PC-3 (cell line): Measurements from ENCODE around the gene NOL9. TPM values are rescaled to one million over a fixed set of nuclear protein-coding genes. Genes with fewer than 3 reads are reported as not detected.

Experiments used
- ATAC-seq: fragments of 200-7000 bp; cut with Tn5 transposase; 2 replicates; pipeline ENCODE4 v1.9.1; 2020; ENCODE audit warnings: mild to moderate bottlenecking, moderate library complexity
- BruUV-seq: library from RNA; stranded (reverse); fragments of 400-500 nt; replicated peaks from 2 replicates; lab custom pipeline; 2021; lab: Mats Ljungman, UMichigan
- CTCF ChIA-PET: fragments of 300-600 bp; sonication (Branson Sonifier 250); formaldehyde crosslinking; loops from one replicate; lab custom pipeline; 2022; ENCODE audit warnings: antibody characterized with exemption; lab: Charles Lee
- POLR2A ChIA-PET: fragments of 300-600 bp; sonication (Branson Sonifier 250); formaldehyde crosslinking; loops from one replicate; lab custom pipeline; 2022; ENCODE audit warnings: antibody characterized with exemption; ENCODE audit not compliant: unreplicated experiment; lab: Charles Lee
- DNase-seq: peaks from one replicate; pipeline ENCODE4 v3.0.0-alpha.2; 2015
- H2AFZ ChIP-seq: fragments of 300-600 bp; sonication (generic); 2 replicates; pipeline ENCODE4 v1.6.0; 2016; ENCODE audit warnings: antibody characterized with exemption, low read length
- H3F3A ChIP-seq: fragments of 300-600 bp; sonication (generic); one replicate; pipeline ENCODE4 v1.6.0; 2017; ENCODE audit warnings: antibody characterized with exemption, low read length, control low read depth, mild to moderate bottlenecking; ENCODE audit not compliant: unreplicated experiment
- H3K27ac ChIP-seq: fragments of 300-600 bp; sonication (generic); 2 replicates; pipeline ENCODE4 v1.5.1; 2016; ENCODE audit warnings: mild to moderate bottlenecking, low read length
- H3K27me3 ChIP-seq: fragments of 300-600 bp; sonication (generic); 2 replicates; pipeline ENCODE4 v1.6.1; 2016; ENCODE audit warnings: low read length, mixed read lengths
- H3K36me3 ChIP-seq: fragments of 300-600 bp; sonication (generic); 2 replicates; pipeline ENCODE4 v1.6.1; 2016; ENCODE audit warnings: low read depth, mixed run types, low read length, mixed read lengths
- H3K4me1 ChIP-seq: fragments of 300-600 bp; sonication (generic); 2 replicates; pipeline ENCODE4 v1.5.1; 2016; ENCODE audit warnings: low read length; ENCODE audit not compliant: insufficient read depth
- H3K4me2 ChIP-seq: fragments of 300-600 bp; sonication (generic); 2 replicates; pipeline ENCODE4 v1.6.0; 2016; ENCODE audit warnings: low read length
- H3K4me3 ChIP-seq: fragments of 300-600 bp; sonication (generic); 2 replicates; pipeline ENCODE4 v1.5.1; 2016; ENCODE audit warnings: mild to moderate bottlenecking, low read length, mixed read lengths
- H3K79me2 ChIP-seq: fragments of 300-600 bp; sonication (generic); 2 replicates; pipeline ENCODE4 v1.6.1; 2017; ENCODE audit warnings: low read length, mixed read lengths
- H3K9ac ChIP-seq: fragments of 300-600 bp; sonication (generic); 2 replicates; pipeline ENCODE4 v1.6.0; 2016; ENCODE audit warnings: mild to moderate bottlenecking, low read length
- H3K9me2 ChIP-seq: fragments of 300-600 bp; sonication (generic); replicated peaks from 2 replicates; pipeline ENCODE4 v1.6.1; 2016; ENCODE audit warnings: mixed run types, low read length, mixed read lengths
- H3K9me3 ChIP-seq: fragments of 300-600 bp; sonication (generic); 2 replicates; pipeline ENCODE4 v1.6.1; 2016; ENCODE audit warnings: low read length, mixed read lengths
- H4K20me1 ChIP-seq: fragments of 300-600 bp; sonication (generic); 2 replicates; pipeline ENCODE4 v1.6.1; 2016; ENCODE audit warnings: low read length, mixed read lengths
- CTCF ChIP-seq: fragments of 300-600 bp; sonication (generic); conservative IDR thresholded peaks from 2 replicates; pipeline ENCODE4 v1.5.1; 2017; ENCODE audit warnings: antibody characterized with exemption, low read depth, mild to moderate bottlenecking, low read length
- EZH2 ChIP-seq: fragments of 300-600 bp; sonication (generic); IDR thresholded peaks from one replicate; pipeline ENCODE4 v1.6.1; 2017; ENCODE audit warnings: antibody characterized with exemption, mild to moderate bottlenecking, low read length; ENCODE audit not compliant: unreplicated experiment
- EZH2phosphoT487 ChIP-seq: fragments of 300-600 bp; sonication (generic); IDR thresholded peaks from 2 replicates; pipeline ENCODE4 v1.6.1; 2018; ENCODE audit warnings: mild to moderate bottlenecking, antibody characterized with exemption, low read length, borderline replicate concordance
- intact Hi-C: fragments of 100-400 bp; cut with micrococcal nuclease; formaldehyde crosslinking; loops from 2 replicates; pipeline ENCODE4 v1.9.0; 2023
- total RNA-seq: library from RNA; depleted of rRNA; stranded (reverse); fragments of >200 nt; gene quantifications from 2 replicates; pipeline ENCODE4 v1.2.3, GENCODE V29; 2014

Gene NOL9
- total RNA-seq, 1 experiment from 2014 or later, result 79.1 TPM

- Histone ChIP-seq H3K9me3 (no peaks in the 10 kb centered on the region), H3F3A (peaks cover 7% of the 10 kb centered on the region), H3K27ac (peak overlapping the region; percentile 97), H3K4me3 (peak overlapping the region; percentile 89; the same call in 1 of the 2 replicates), H3K27me3 (no peaks in the 10 kb centered on the region), H3K4me1 (peaks cover 52% of the 10 kb centered on the region), H3K4me2 (peak overlapping the region; percentile 96), H3K9me2 (no peaks in the 10 kb centered on the region), H2AFZ (no peak overlapping the region), H4K20me1 (no peaks in the 10 kb centered on the region), H3K9ac (peak overlapping the region; percentile 93), H3K79me2 (peaks cover 29% of the 10 kb centered on the region), H3K36me3 (no peaks in the 10 kb centered on the region)
- TF ChIP-seq EZH2phosphoT487, result no peak
- DNase-seq (no peak), ATAC-seq (peak; percentile 0)
- intact Hi-C loops, result loop anchor here (1.0 kb wide), 2 partner anchors 31 to 109 kb away; no protein-coding TSS in a partner anchor
- no TSS peak for BruUV-seq
- ChIA-PET POLR2A (interaction anchor here (0.5 to 0.6 kb wide), 5 partner anchors 16 to 112 kb away, joined by 3 to 15 read pairs (median 3); no protein-coding TSS in a partner anchor), CTCF (interaction anchor here (0.5 to 0.6 kb wide), 2 partner anchors 32 to 154 kb away, joined by 3 to 19 read pairs; no protein-coding TSS in a partner anchor)
Measured at GRCh38 chr1:6491966-6492365, 62.3 kb downstream of the NOL9 start.

GRCh38 chr1:6491480-6491962 is 62.8 kb downstream of the NOL9 start, which contains the start of gene PLEKHG5:
Gene PLEKHG5 (minus strand): TSS chr1:6491667. CDS start chr1:6477571, 14,096 bp downstream.
- Histone ChIP-seq H3K36me3 (no peaks in the 10 kb centered on the region), H3K27ac (peak within 1 kb of the TSS; percentile 97), H3K79me2 (peaks cover 26% of the 10 kb centered on the region), H3K9me3 (no peaks in the 10 kb centered on the region), H4K20me1 (no peaks in the 10 kb centered on the region), H3K4me1 (peaks cover 52% of the 10 kb centered on the region), H3K27me3 (no peaks in the 10 kb centered on the region), H3F3A (peaks cover 7% of the 10 kb centered on the region), H3K9me2 (no peaks in the 10 kb centered on the region), H3K4me3 (peak within 1 kb of the TSS; percentile 89), H3K9ac (peak within 1 kb of the TSS; percentile 93), H3K4me2 (peak within 1 kb of the TSS; percentile 96), H2AFZ (peak within 1 kb of the TSS; percentile 78)
- CTCF ChIA-PET, result interaction anchor here (0.6 kb wide), 1 partner anchor 154 kb away, joined by 19 read pairs; no protein-coding TSS in a partner anchor
- intact Hi-C loops, result loop anchor here (1.0 kb wide), 2 partner anchors 32 to 110 kb away; no protein-coding TSS in a partner anchor
- ATAC-seq (peak; percentile 63), DNase-seq (peak; percentile 99)
- POLR2A ChIA-PET, result interaction anchor here (0.5 to 0.6 kb wide), 5 partner anchors 16 to 113 kb away, joined by 3 to 15 read pairs (median 3); no protein-coding TSS in a partner anchor
- BruUV-seq, result no TSS peak
- TF ChIP-seq CTCF, result no peak
- no peak for TF ChIP-seq EZH2
- no peak for TF ChIP-seq EZH2phosphoT487

- intact Hi-C loops, result loop anchor here (1.0 kb wide), 2 partner anchors 32 to 110 kb away; no protein-coding TSS in a partner anchor
- peak; percentile 1 for ATAC-seq
- H3K9me2 ChIP-seq, result no peaks in the 10 kb centered on the region
- H3K27me3 ChIP-seq, result no peaks in the 10 kb centered on the region
- ChIA-PET POLR2A (interaction anchor here (0.7 kb wide), 1 partner anchor 65 kb away, joined by 3 read pairs; no protein-coding TSS in a partner anchor), CTCF (interaction anchor here (0.7 kb wide), 2 partner anchors 40 to 441 kb away, joined by 3 to 5 read pairs; no protein-coding TSS in a partner anchor)
- TF ChIP-seq EZH2 (no peak), CTCF (no peak), EZH2phosphoT487 (no peak)
- peak overlapping the region; percentile 97 for H3K27ac ChIP-seq
- no peaks in the 10 kb centered on the region for H3K9me3 ChIP-seq
- no peaks in the 10 kb centered on the region for H4K20me1 ChIP-seq
- peak overlapping the region; percentile 96 for H3K4me2 ChIP-seq
- H3K9ac ChIP-seq, result peak overlapping the region; percentile 93
- H3K4me3 ChIP-seq, result peak overlapping the region; percentile 89
- no peak for DNase-seq
- no peaks in the 10 kb centered on the region for H3K36me3 ChIP-seq
- H3F3A ChIP-seq, result peaks cover 7% of the 10 kb centered on the region
- peaks cover 50% of the 10 kb centered on the region for H3K4me1 ChIP-seq
- BruUV-seq, result TSS peak; percentile 87
- peaks cover 28% of the 10 kb centered on the region for H3K79me2 ChIP-seq
- H2AFZ ChIP-seq, result peak overlapping the region; percentile 78
Measured at GRCh38 chr1:6491081-6491449, 63.2 kb downstream of the NOL9 start.
